ENCODE measurements around the gene DPF3. TPM values are rescaled to one million over a fixed set of nuclear protein-coding genes. Genes with fewer than 3 reads are reported as not detected.

Gene DPF3
- total RNA-seq, 3 donors from 2014 or later, result 0.48 to 0.95 (median 0.71) TPM

DNA sequence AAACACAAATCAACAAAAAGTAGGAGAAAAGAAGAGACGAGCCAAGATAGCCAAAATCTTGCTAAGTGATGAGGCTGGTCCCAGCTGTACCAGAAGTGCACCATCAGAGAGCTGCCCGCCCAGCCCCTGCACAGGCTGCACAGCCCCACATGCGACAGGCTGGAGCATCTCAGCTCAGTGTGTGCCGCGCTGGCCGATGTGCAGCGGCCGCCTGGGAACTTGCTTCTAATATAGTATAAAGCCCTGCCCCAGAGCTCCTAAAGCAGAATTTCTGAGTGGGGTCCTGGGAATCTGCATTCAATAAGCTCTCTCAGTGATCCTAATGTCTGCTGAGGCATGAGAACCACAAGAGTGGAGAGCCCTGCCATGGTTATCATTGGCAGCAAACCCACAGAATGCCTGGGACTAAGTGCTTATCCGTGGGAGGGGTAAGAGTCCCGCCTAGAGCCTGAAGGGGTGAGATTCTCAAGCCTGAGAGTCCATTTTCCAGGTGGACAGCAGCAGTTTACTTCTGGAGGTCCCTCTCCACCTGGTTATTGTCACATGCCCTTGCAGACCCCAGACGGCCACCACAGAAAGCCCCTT is 171.6 kb downstream of the DPF3 start:
- H3K4me1 Mint-ChIP-seq (ENCODE audit: low read depth), result peaks cover 3% of the 10 kb centered on the region
- ATAC-seq (no peak), DNase-seq (no peak)
- no peaks in the 10 kb centered on the region for H3K36me3 Mint-ChIP-seq (ENCODE audit: insufficient read depth)
- H3K9me3 Mint-ChIP-seq, result no peaks in the 10 kb centered on the region
- no peak overlapping the region for H3K4me3 Mint-ChIP-seq
- no peaks in the 10 kb centered on the region for H3K27me3 Mint-ChIP-seq (ENCODE audit: low read depth)

DNA sequence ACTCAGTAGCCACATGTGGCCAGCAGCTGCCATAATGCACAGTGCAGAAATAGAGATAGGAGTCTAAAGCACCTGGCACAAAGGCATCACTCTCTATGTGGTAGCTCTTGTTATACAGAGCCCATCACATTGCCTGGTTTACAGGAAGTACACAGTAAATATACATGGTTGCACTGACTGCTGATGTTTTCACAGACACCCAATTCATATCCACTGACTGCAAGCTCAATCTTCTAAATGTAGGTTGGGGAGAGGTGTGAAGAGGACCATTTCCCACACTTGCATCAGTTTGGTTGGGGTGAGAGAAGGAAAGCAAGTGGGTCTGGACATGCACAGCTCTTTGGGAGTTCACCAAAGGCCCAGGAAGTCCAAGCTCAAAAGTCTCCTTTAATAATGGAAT is 172.8 kb downstream of the DPF3 start:
- no peaks in the 10 kb centered on the region for H3K36me3 Mint-ChIP-seq (ENCODE audit: insufficient read depth)
- no peak for ATAC-seq
- DNase-seq, result no peak

DNA sequence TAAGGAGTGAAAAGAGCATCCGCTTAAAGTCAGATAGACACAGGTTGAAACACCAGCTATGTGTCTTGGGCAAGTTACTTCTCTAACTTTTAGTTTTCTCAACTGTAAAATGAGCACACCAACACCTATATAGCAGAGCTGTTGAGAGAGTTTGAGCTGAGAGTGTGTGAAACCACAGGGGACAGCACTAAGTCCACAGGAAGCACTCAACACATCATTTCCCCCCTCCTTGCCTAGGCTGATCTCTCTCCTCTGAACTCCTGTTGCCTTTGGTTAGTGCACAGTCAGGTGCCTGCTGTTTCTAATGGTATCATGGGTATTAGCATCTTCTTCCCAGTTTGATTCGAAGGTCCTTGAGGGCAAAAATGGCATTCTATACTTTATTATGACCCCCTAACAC is 176.7 kb downstream of the DPF3 start:
- DNase-seq (no peak), ATAC-seq (no peak)
- Mint-ChIP-seq H3K27me3 (ENCODE audit: low read depth) (no peaks in the 10 kb centered on the region), H3K9me3 (no peaks in the 10 kb centered on the region), H3K4me1 (ENCODE audit: low read depth) (peaks cover 41% of the 10 kb centered on the region), H3K4me3 (no peak overlapping the region), H3K36me3 (ENCODE audit: insufficient read depth) (no peaks in the 10 kb centered on the region)

More for the DNA sequence above, 172.8 kb downstream of the DPF3 start:
- Mint-ChIP-seq H3K9me3 (no peaks in the 10 kb centered on the region), H3K4me1 (ENCODE audit: low read depth) (peaks cover 15% of the 10 kb centered on the region), H3K27me3 (ENCODE audit: low read depth) (no peaks in the 10 kb centered on the region), H3K4me3 (no peak overlapping the region)

DNA sequence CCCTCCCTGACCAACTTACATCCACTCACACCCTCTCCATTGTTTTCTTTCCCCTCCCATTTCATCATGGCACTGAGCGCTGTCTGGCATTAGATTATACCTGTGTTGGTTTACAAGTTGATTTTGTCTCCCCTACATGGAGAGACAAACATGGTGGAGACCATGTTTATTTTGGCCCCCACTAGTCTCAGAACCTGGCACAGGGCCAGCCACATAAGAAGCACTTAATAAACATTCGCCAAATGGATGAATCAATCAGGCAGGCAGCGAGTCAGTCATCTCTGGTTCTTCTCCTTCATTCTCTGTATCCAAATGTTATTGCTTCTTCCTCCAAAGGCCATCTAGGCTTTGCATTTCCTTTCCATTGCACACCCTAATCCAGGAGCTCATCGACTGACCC is 177.4 kb downstream of the DPF3 start:
- ATAC-seq (no peak), DNase-seq (no peak)
- Mint-ChIP-seq H3K27me3 (ENCODE audit: low read depth) (no peaks in the 10 kb centered on the region), H3K4me1 (ENCODE audit: low read depth) (peaks cover 42% of the 10 kb centered on the region), H3K9me3 (no peaks in the 10 kb centered on the region), H3K4me3 (no peak overlapping the region), H3K36me3 (ENCODE audit: insufficient read depth) (no peaks in the 10 kb centered on the region)

DNA sequence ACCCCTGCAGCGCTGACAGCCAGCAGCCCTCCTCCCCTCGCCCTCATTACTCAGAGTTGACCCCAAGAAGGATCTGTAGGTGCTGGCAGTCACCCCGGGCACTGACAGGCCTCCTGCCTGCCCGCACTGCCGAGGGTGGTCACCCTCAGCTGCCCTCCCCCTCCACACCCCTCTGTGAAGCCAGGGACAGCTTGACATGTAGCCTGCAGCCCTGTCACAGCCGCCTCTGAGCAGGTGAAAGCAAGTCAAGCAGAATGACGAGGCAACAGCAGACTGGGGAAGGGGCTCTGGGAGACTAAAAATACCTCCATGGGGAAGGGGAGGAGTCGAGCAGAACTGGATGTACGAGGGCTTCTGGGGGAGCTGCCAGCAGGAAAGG is 178.1 kb downstream of the DPF3 start:
- ATAC-seq, result no peak
- H3K4me3 Mint-ChIP-seq, result no peak overlapping the region
- no peaks in the 10 kb centered on the region for H3K9me3 Mint-ChIP-seq
- H3K27me3 Mint-ChIP-seq (ENCODE audit: low read depth), result no peaks in the 10 kb centered on the region
- peaks cover 42% of the 10 kb centered on the region for H3K4me1 Mint-ChIP-seq (ENCODE audit: low read depth)
- no peak for DNase-seq
- no peaks in the 10 kb centered on the region for H3K36me3 Mint-ChIP-seq (ENCODE audit: insufficient read depth)

DNA sequence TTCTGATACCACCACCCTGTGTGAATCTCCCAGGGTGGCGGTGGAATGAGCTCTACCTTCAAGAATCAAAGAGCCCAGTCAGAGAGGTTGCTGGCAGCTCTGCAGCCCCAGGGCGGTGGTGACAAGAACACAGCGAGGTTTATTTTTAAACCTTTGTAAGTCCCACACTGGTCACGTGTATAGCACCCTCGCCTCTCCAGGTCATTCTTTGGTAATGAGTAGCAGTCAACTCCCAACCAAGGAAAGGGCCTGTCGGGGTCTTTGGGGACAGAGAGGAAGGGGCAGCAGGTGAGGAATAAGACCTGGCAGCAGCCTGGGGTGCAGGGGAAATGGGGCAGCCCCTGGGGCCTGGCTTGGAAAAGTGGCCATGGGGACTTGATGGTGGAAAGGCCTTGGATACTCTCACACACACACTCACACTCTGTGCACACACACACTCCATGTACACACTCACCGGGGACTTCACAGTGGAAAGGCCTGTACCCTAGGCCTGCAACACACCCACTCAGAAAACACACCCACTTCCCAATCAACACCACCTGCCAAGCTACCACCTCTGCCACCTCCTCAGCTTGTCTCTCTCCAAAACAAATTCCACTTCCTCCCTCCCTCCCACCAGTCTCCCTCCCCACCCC is 178.6 kb downstream of the DPF3 start:
- H3K36me3 Mint-ChIP-seq (ENCODE audit: insufficient read depth), result no peaks in the 10 kb centered on the region
- no peaks in the 10 kb centered on the region for H3K27me3 Mint-ChIP-seq (ENCODE audit: low read depth)
- DNase-seq (no peak), ATAC-seq (no peak)
- no peak overlapping the region for H3K4me3 Mint-ChIP-seq
- H3K9me3 Mint-ChIP-seq, result no peaks in the 10 kb centered on the region
- H3K4me1 Mint-ChIP-seq (ENCODE audit: low read depth), result peaks cover 42% of the 10 kb centered on the region

DNA sequence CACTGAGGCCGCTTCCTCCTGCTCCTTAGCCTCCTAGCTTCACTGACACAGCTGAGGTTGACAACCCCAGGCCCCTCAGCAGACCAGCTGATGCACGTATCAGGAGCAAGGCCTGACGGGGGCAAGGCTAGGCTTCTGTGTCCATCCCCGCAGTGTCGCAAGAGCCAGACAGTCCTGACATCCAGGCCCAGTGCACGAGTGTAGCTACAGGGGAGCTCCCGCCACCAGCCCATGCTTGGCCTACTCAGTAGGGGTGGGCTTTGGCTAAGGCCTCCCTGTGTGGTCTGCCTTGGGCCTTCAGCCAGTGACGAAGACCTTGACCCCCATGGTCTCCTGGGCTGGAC is 179.1 kb downstream of the DPF3 start:
- Mint-ChIP-seq H3K36me3 (ENCODE audit: insufficient read depth) (no peaks in the 10 kb centered on the region), H3K4me1 (ENCODE audit: low read depth) (peaks cover 42% of the 10 kb centered on the region), H3K27me3 (ENCODE audit: low read depth) (no peaks in the 10 kb centered on the region), H3K9me3 (no peaks in the 10 kb centered on the region), H3K4me3 (no peak overlapping the region)
- ATAC-seq (no peak), DNase-seq (no peak)

DNA sequence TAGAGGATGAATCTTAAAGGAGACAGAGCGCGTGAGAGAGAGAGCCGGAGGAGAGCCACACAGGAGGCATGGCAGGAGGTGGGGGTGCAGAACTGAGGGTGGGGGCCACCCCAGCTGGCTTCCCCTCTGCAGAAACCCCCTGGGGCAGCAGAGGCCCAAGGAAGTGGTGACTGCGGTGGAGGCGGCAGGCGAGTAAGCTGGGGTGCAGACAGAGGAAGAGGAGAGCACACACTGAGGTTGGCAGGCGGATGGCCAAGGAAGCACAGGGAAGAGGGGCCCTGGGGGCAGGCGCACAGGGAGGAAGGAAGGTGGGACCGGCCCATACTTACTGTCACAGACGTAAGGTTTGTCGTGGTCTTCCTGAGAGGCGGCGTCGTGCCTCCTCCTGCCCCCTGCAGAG is 179.8 kb downstream of the DPF3 start:
- DNase-seq, result peak; percentile 11
- no peaks in the 10 kb centered on the region for H3K36me3 Mint-ChIP-seq (ENCODE audit: insufficient read depth)
- H3K4me3 Mint-ChIP-seq, result peak overlapping the region; percentile 27
- H3K4me1 Mint-ChIP-seq (ENCODE audit: low read depth), result peaks cover 42% of the 10 kb centered on the region
- H3K9me3 Mint-ChIP-seq, result no peaks in the 10 kb centered on the region
- ATAC-seq, result peak; percentile 55 to 58
- no peaks in the 10 kb centered on the region for H3K27me3 Mint-ChIP-seq (ENCODE audit: low read depth)

DNA sequence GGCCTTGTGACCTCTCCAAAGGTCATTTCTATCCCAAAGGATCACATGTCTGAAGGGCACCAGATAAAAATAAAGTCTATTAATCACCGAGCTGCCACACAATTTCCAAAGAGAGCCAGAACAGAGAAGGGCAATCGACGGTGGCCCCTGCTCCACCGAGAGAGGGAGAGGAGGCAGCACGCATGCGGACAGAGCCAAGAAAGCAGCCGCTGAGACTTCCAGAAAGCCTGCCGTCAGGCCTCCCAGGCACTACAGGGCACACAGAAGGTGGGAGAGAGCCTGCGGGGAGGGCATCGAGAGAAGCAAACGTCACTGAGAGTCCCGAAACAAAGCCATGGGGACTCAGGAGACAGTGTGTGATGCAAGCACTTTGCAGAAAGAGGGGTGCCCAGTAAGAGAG is 182.0 kb downstream of the DPF3 start:
- Mint-ChIP-seq H3K36me3 (ENCODE audit: insufficient read depth) (no peaks in the 10 kb centered on the region), H3K27me3 (ENCODE audit: low read depth) (no peaks in the 10 kb centered on the region), H3K9me3 (no peaks in the 10 kb centered on the region), H3K4me1 (ENCODE audit: low read depth) (peaks cover 36% of the 10 kb centered on the region), H3K4me3 (no peak overlapping the region)
- ATAC-seq (no peak), DNase-seq (no peak)

DNA sequence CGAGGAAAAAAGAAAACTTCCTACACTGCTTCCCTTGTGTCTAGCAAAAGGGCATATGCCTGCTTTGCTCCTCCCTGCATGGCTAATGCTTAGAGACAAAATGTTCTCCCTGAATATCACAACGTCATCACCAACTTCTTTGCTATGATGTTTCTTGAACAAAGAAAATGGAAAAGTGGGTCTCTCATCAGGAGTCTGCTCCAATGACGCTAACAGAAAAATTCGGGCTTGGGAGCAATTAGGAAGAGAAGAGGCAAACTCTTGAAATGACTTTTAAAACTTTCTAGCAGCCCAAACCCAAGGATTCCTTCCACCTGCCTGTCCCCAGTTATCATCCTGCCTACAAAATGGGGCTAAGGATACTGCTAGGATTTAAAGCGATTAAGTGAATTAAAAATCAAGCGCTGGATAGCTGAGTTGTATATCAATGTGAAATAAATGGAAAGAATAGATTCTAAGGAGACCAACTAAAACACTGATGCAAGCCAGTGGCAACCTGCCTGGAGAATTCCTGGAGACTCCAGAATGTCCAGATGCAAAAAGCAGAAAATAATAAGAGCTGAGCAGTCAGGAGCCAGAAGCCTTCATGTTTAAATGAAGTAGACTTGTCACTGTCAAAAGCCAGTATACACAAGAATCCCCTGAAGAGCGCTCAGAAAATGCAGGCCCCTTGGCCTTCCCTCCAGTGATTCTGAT is 183.8 kb downstream of the DPF3 start:
- no peaks in the 10 kb centered on the region for H3K27me3 Mint-ChIP-seq (ENCODE audit: low read depth)
- ATAC-seq, result no peak
- no peaks in the 10 kb centered on the region for H3K36me3 Mint-ChIP-seq (ENCODE audit: insufficient read depth)
- no peak overlapping the region for H3K4me3 Mint-ChIP-seq
- H3K4me1 Mint-ChIP-seq (ENCODE audit: low read depth), result peaks cover 20% of the 10 kb centered on the region
- H3K9me3 Mint-ChIP-seq, result no peaks in the 10 kb centered on the region
- DNase-seq, result no peak

DNA sequence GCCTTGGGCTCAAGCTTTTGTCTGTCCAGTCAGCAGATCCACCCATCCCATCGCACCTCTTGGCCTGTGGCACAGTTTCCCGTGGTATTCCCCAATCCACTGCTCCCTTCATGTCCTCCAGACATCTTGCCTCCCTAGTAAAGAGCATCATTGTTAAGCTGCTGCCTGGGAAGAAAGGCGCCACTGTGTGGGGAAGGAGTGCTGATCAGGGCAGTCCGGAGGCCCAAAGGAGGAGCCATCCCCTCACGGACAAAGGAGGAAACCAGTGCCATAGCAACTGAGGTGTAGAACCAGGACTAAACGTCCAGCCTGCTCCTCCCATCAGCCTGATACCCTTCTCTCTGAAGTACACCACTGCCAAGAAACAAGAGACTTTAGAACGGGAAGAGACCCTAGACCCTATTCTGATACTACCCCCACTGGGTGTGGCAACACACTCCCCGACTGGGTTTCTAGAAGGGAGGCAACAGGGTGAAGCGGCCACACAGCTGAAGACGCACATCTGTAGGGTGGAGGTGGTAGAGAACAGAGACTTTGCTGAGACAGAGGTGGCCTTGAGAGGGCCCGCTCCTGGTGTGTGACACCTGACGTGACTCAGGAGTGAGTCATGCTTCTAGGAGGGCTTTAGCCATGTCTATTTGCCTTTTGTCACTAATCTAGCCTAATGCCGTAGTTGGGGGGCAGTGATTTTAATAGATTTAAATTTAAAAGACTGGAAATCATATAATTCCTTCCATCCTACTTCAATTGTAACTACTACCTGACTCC is 185.0 kb downstream of the DPF3 start:
- Mint-ChIP-seq H3K27me3 (ENCODE audit: low read depth) (no peaks in the 10 kb centered on the region), H3K4me3 (no peak overlapping the region), H3K36me3 (ENCODE audit: insufficient read depth) (no peaks in the 10 kb centered on the region), H3K4me1 (ENCODE audit: low read depth) (peaks cover 8% of the 10 kb centered on the region), H3K9me3 (no peaks in the 10 kb centered on the region)
- ATAC-seq, result no peak
- DNase-seq, result no peak

DNA sequence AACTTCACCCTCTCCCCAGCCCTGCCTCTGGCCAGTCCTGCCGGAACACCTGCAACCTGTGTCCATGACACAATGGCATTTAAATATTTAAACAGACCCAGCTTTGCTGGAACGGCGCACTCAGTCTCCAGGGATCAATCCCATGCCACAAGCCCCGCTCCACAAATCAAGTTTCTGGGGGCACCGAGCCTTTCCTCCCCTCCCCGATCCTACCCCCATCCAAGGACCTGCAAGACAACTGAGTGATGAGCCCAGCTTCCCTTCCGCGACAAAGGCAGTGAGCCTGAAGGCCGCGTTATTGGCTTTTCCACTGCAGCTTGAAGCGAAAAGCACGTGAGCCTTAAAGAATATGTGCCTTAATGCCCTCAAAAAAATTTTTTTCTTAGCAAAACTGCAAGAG is 185.7 kb downstream of the DPF3 start:
- Mint-ChIP-seq H3K4me3 (no peak overlapping the region), H3K4me1 (ENCODE audit: low read depth) (peaks cover 2% of the 10 kb centered on the region), H3K36me3 (ENCODE audit: insufficient read depth) (no peaks in the 10 kb centered on the region), H3K27me3 (ENCODE audit: low read depth) (no peaks in the 10 kb centered on the region), H3K9me3 (no peaks in the 10 kb centered on the region)
- DNase-seq (no peak), ATAC-seq (no peak)

DNA sequence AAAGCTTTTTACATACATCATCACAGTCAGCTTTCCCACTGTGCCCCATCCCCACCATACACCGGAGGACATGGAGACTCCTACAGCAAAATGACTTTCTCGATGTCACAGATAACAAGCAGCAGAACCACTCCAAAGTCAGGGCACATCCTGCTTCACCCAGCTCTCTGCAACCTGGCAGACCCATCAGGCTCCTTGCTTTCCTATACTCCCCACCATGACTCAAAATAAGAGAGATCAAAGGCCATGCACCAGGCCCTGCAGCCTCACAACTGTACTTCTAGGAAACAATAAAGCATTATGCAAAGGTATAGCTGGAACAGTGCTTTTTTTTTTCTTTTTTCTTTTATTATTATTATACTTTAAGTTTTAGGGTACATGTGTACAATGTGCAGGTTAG is 187.4 kb downstream of the DPF3 start:
- Mint-ChIP-seq H3K27me3 (ENCODE audit: low read depth) (peaks cover 2% of the 10 kb centered on the region), H3K36me3 (ENCODE audit: insufficient read depth) (no peaks in the 10 kb centered on the region), H3K4me3 (no peak overlapping the region), H3K4me1 (ENCODE audit: low read depth) (no peaks in the 10 kb centered on the region), H3K9me3 (no peaks in the 10 kb centered on the region)
- ATAC-seq, result no peak
- DNase-seq, result no peak

DNA sequence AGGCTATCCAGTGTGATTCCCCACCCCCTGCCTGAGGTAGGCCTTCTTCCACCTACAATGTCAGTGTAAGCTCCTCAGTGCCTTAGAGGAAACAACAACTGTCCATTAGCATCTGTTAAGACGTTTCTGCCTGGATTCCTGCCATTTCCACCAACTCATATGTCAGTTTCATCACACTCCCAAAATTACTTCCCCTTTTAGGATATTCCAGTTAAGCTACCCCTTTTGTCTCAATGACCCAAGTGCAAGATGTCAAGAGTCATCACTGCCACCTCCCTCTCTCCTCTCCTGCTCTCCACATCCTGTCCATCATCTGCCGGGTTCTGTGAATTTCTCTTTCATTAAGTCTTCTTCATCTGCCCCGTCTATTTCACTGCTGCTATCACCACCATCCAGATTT is 189.4 kb downstream of the DPF3 start:
- ATAC-seq, result no peak
- Mint-ChIP-seq H3K9me3 (no peaks in the 10 kb centered on the region), H3K36me3 (ENCODE audit: insufficient read depth) (no peaks in the 10 kb centered on the region), H3K27me3 (ENCODE audit: low read depth) (peaks cover 2% of the 10 kb centered on the region), H3K4me1 (ENCODE audit: low read depth) (peaks cover 3% of the 10 kb centered on the region), H3K4me3 (no peak overlapping the region)
- no peak for DNase-seq

DNA sequence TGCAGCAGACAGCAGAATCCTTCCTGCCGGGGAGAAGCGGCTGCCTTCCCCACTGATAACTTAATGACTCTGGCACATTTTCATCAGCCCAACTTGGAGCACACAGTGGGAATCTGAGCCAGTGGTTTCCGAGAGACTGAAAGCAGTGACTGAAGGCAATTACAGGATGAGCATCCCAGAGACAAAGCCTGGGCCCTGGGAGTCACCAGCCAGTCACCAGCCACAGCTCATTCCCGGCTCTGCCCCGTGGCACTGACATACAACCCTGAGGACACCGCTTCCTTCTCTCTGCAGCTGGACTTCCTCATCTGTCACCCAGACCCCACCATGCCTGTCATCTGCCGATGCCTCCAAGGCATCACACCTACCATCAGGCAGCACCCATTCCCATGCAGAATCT is 192.3 kb downstream of the DPF3 start:
- DNase-seq (no peak), ATAC-seq (no peak)
- Mint-ChIP-seq H3K4me3 (no peak overlapping the region), H3K9me3 (no peaks in the 10 kb centered on the region), H3K36me3 (ENCODE audit: insufficient read depth) (no peaks in the 10 kb centered on the region), H3K4me1 (ENCODE audit: low read depth) (peaks cover 3% of the 10 kb centered on the region), H3K27me3 (ENCODE audit: low read depth) (peaks cover 2% of the 10 kb centered on the region)
